Keratinocyte (primary cell): ENCODE data around the gene RBCK1. TPM values are rescaled to one million over a fixed set of nuclear protein-coding genes. Genes with fewer than 3 reads are reported as not detected.

Experiments
- DNase-seq: peaks from one replicate; pipeline ENCODE4 v3.0.0-alpha.2; 2011; ENCODE audit warnings: low read depth, missing footprints, low spot score
- FAIRE-seq: peaks from 2 replicates; lab custom pipeline; 2011; peaks lifted over from hg19 to GRCh38; lab: Jason Lieb, UNC
- H2AFZ ChIP-seq: 2 replicates; pipeline ENCODE4 v1.6.0; 2012; ENCODE audit warnings: low read length, control low read depth, inconsistent platforms; ENCODE audit not compliant: control insufficient read depth
- H3K27ac ChIP-seq: 2 replicates; pipeline ENCODE4 v1.5.1; 2011; ENCODE audit warnings: low read length; ENCODE audit not compliant: control insufficient read depth, insufficient read depth
- H3K27me3 ChIP-seq: 3 replicates; pipeline ENCODE4 v1.6.0; 2011; ENCODE audit warnings: low read length; ENCODE audit not compliant: control insufficient read depth, insufficient read depth; ENCODE audit errors: extremely low read depth
- H3K36me3 ChIP-seq, 2 experiments: 2 replicates in 1 of 2; 3 replicates in 1 of 2; pipeline ENCODE4 v1.5.1; 2011; ENCODE audit warnings: low read length in 2 of 2, mild to moderate bottlenecking in 1 of 2; ENCODE audit not compliant: control insufficient read depth in 2 of 2, insufficient read depth in 2 of 2; ENCODE audit errors: extremely low read depth in 1 of 2
- H3K4me1 ChIP-seq: 3 replicates; pipeline ENCODE4 v1.5.1; 2011; ENCODE audit warnings: low read length; ENCODE audit not compliant: control insufficient read depth, insufficient read depth; ENCODE audit errors: extremely low read depth
- H3K4me2 ChIP-seq: 3 replicates; pipeline ENCODE4 v1.6.0; 2011; ENCODE audit warnings: low read depth, low read length; ENCODE audit not compliant: control insufficient read depth, insufficient read depth; ENCODE audit errors: extremely low read depth
- H3K4me3 ChIP-seq, 3 experiments: fragments of 200-600 bp in 1 of 3; sonication (generic) in 1 of 3; 2 replicates in 2 of 3; 3 replicates in 1 of 3; pipeline ENCODE4 v1.5.1; 2011 to 2016; ENCODE audit warnings: low read length in 3 of 3, mild to moderate bottlenecking in 3 of 3, control low read depth in 2 of 3, inconsistent platforms in 1 of 3, low read depth in 1 of 3, mixed read lengths in 1 of 3, mixed run types in 1 of 3, moderate library complexity in 1 of 3; ENCODE audit not compliant: control insufficient read depth in 2 of 3, insufficient read depth in 2 of 3; ENCODE audit errors: extremely low read depth in 1 of 3
- H3K79me2 ChIP-seq: 2 replicates; pipeline ENCODE4 v1.6.0; 2012; ENCODE audit warnings: low read length; ENCODE audit not compliant: control insufficient read depth, insufficient read depth
- H3K9ac ChIP-seq: 3 replicates; pipeline ENCODE4 v1.6.0; 2011; ENCODE audit warnings: low read length; ENCODE audit not compliant: control insufficient read depth, insufficient read depth; ENCODE audit errors: extremely low read depth
- H3K9me1 ChIP-seq: 3 replicates; pipeline ENCODE4 v1.6.0; 2011; ENCODE audit warnings: low read length; ENCODE audit not compliant: control insufficient read depth, insufficient read depth; ENCODE audit errors: extremely low read depth
- H3K9me3 ChIP-seq: 2 replicates; pipeline ENCODE4 v1.5.1; 2012; ENCODE audit warnings: low read depth, low read length; ENCODE audit not compliant: control insufficient read depth
- H4K20me1 ChIP-seq: 3 replicates; pipeline ENCODE4 v1.6.0; 2011; ENCODE audit warnings: low read length; ENCODE audit not compliant: control insufficient read depth, insufficient read depth; ENCODE audit errors: extremely low read depth
- EZH2 ChIP-seq: IDR thresholded peaks from one replicate; pipeline ENCODE4 v1.6.1; 2012; ENCODE audit warnings: inconsistent platforms, mild to moderate bottlenecking, low read length, moderate library complexity
- dilution Hi-C: fragments of 300-500 bp; cut with MboI; formaldehyde crosslinking; loops from one replicate; pipeline ENCODE4 v1.7.0; 2020; ENCODE audit warnings: low sequenced_read_pairs; ENCODE audit not compliant: extremely low pct_ligation_motif_present
- polyA plus RNA-seq, 5 experiments: library from polyadenylated mRNA; depleted of rRNA in 3 of 5; stranded (reverse) in 3 of 5; stranded (forward) in 1 of 5; unstranded in 1 of 5; fragments of >200 nt; gene quantifications; 1 replicate in 1 of 5; 2 replicates in 3 of 5; 3 replicates in 1 of 5; pipeline versions ENCODE4 v1.2.1 to v1.2.3, GENCODE V29; 2011 to 2012; ENCODE audit warnings: missing spikeins in 2 of 5, low read depth in 1 of 5, low replicate concordance in 1 of 5
- TF ChIP-seq, protein P1 (sequence below), 3 experiments: IDR thresholded peaks in 1 of 3; conservative IDR thresholded peaks in 1 of 3; optimal IDR thresholded peaks in 1 of 3; 2 replicates in 2 of 3; 3 replicates in 1 of 3; pipeline versions ENCODE3 to v1.5.1; 2011; ENCODE audit warnings: low read length in 3 of 3, mild to moderate bottlenecking in 3 of 3, moderate library complexity in 2 of 3, control low read depth in 1 of 3, inconsistent platforms in 1 of 3; ENCODE audit not compliant: insufficient read depth in 2 of 3; ENCODE audit errors: extremely low read depth in 1 of 3

RBCK1 gene
- polyA plus RNA-seq, 1 donor (not counting 4 experiments of a cell fraction or from before 2014, with no cell fraction given): 136 TPM

DNA sequence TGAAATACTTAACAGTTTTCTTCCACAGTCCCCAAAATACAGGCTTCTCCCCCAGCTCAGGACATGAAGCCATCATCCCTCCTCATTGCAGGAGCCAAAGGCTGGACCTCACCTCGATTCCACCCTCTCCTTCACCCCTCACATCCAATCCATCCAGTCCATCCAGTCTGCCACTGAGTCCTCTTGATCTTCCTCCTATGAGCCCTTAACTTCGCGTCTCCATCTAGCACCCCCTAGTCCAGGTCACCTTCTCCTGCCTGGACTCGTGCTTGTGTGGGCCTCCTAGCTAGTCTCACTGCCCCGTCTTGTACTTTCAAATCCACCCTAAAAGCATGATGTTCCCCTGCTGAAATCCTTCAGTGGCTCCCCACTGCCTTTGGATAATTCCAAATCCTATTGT is 24.2 kb upstream of the RBCK1 start:
- peaks cover 25 to 48% of the 10 kb centered on the region in 2 experiments for H3K36me3 ChIP-seq
- peak overlapping the region in 1 of 3 experiments; percentile 83 for H3K4me3 ChIP-seq
- peaks cover 25% of the 10 kb centered on the region for H3K4me1 ChIP-seq
- no peak overlapping the region for H3K9ac ChIP-seq
- H3K9me3 ChIP-seq: no peaks in the 10 kb centered on the region
- no peaks in the 10 kb centered on the region for H3K9me1 ChIP-seq
- H3K79me2 ChIP-seq: peaks cover 64% of the 10 kb centered on the region
- no peaks in the 10 kb centered on the region for H3K27me3 ChIP-seq
- peak overlapping the region; percentile 95 for H3K4me2 ChIP-seq
- DNase-seq (no peak), FAIRE-seq (no peak)
- H2AFZ ChIP-seq: no peak overlapping the region
- TF ChIP-seq, protein P1, sequence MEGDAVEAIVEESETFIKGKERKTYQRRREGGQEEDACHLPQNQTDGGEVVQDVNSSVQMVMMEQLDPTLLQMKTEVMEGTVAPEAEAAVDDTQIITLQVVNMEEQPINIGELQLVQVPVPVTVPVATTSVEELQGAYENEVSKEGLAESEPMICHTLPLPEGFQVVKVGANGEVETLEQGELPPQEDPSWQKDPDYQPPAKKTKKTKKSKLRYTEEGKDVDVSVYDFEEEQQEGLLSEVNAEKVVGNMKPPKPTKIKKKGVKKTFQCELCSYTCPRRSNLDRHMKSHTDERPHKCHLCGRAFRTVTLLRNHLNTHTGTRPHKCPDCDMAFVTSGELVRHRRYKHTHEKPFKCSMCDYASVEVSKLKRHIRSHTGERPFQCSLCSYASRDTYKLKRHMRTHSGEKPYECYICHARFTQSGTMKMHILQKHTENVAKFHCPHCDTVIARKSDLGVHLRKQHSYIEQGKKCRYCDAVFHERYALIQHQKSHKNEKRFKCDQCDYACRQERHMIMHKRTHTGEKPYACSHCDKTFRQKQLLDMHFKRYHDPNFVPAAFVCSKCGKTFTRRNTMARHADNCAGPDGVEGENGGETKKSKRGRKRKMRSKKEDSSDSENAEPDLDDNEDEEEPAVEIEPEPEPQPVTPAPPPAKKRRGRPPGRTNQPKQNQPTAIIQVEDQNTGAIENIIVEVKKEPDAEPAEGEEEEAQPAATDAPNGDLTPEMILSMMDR (optimal IDR thresholded peaks at IDR 0.05 in 1 of 3, IDR thresholded peaks at IDR 0.05 in 1 of 3, conservative IDR thresholded peaks at IDR 0.05 in 1 of 3; ENCODE audit: extremely low read depth in 1 of 3, insufficient read depth in 2 of 3, low read length in 3 of 3): no peak
- no peak for TF ChIP-seq EZH2
- H3K27ac ChIP-seq: peak overlapping the region; percentile 4
- peaks cover 16% of the 10 kb centered on the region for H4K20me1 ChIP-seq
- dilution Hi-C loops: no loop called here

DNA sequence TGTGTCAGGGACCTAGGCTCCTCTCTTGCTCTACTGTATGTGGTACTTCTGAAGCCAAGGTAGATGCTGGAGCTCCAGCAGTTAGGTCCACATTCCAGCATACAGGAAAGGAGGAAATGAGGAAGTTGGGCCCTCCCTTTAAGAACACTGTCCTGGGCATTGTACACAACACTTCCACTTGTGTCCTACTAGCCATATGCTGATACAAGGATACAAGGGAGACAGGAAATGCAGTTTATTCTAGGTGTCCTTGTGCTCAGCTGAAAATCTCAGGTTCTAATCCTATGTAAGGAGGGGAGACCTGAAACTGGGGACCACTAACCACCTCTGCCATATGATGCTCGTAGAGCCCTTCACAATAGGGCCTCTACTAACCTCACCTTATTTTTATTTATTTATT is 23.4 kb upstream of the RBCK1 start:
- peaks cover 33 to 56% of the 10 kb centered on the region in 2 experiments for H3K36me3 ChIP-seq
- no peak overlapping the region for H3K4me3 ChIP-seq
- no peak overlapping the region for H3K27ac ChIP-seq
- FAIRE-seq (no peak), DNase-seq (no peak)
- H3K9me3 ChIP-seq: no peaks in the 10 kb centered on the region
- TF ChIP-seq, protein P1 (optimal IDR thresholded peaks at IDR 0.05 in 1 of 3, IDR thresholded peaks at IDR 0.05 in 1 of 3, conservative IDR thresholded peaks at IDR 0.05 in 1 of 3; ENCODE audit: extremely low read depth in 1 of 3, insufficient read depth in 2 of 3, low read length in 3 of 3): no peak
- TF ChIP-seq EZH2: no peak
- peaks cover 22% of the 10 kb centered on the region for H4K20me1 ChIP-seq
- H2AFZ ChIP-seq: no peak overlapping the region
- H3K4me1 ChIP-seq: peaks cover 22% of the 10 kb centered on the region
- H3K9ac ChIP-seq: no peak overlapping the region
- dilution Hi-C loops: no loop called here
- H3K79me2 ChIP-seq: peaks cover 66% of the 10 kb centered on the region
- H3K4me2 ChIP-seq: no peak overlapping the region
- H3K9me1 ChIP-seq: no peaks in the 10 kb centered on the region
- no peaks in the 10 kb centered on the region for H3K27me3 ChIP-seq
